Parathyroid adenoma (tissue), 2 donors: ENCODE data around the gene LRRFIP2.

Experiments used
- H2AFZ ChIP-seq: fragments of 300-600 bp; sonication (generic); one replicate; pipeline ENCODE4 v1.7.0; 2017; ENCODE audit warnings: antibody characterized with exemption, mild to moderate bottlenecking
- H3K27ac ChIP-seq: fragments of 300-600 bp; sonication (generic); one replicate; pipeline ENCODE4 v1.7.0; 2017
- H3K27me3 ChIP-seq: fragments of 300-600 bp; sonication (generic); one replicate; pipeline ENCODE4 v1.7.0; 2017; ENCODE audit warnings: low read length; ENCODE audit not compliant: control insufficient read depth, insufficient read depth
- H3K36me3 ChIP-seq: fragments of 300-600 bp; sonication (generic); one replicate; pipeline ENCODE4 v1.7.0; 2017; ENCODE audit warnings: low read length; ENCODE audit not compliant: control insufficient read depth, insufficient read depth
- H3K4me1 ChIP-seq: fragments of 300-600 bp; sonication (generic); one replicate; pipeline ENCODE4 v1.7.0; 2017; ENCODE audit warnings: control low read depth
- H3K4me2 ChIP-seq: fragments of 300-600 bp; sonication (generic); one replicate; pipeline ENCODE4 v1.7.0; 2017; ENCODE audit warnings: low read length
- H3K4me3 ChIP-seq: fragments of 300-600 bp; sonication (generic); one replicate; pipeline ENCODE4 v1.7.0; 2017; ENCODE audit warnings: low read depth, low read length
- H3K79me2 ChIP-seq: fragments of 300-600 bp; sonication (generic); one replicate; pipeline ENCODE4 v1.7.0; 2017; ENCODE audit warnings: control low read depth
- H3K9ac ChIP-seq: fragments of 300-600 bp; sonication (generic); one replicate; pipeline ENCODE4 v1.7.0; 2017; ENCODE audit warnings: mild to moderate bottlenecking
- H3K9me3 ChIP-seq: fragments of 300-600 bp; sonication (generic); one replicate; pipeline ENCODE4 v1.7.0; 2017; ENCODE audit warnings: low read length; ENCODE audit not compliant: control insufficient read depth
- CTCF ChIP-seq: fragments of 300-600 bp; sonication (generic); IDR thresholded peaks from one replicate; pipeline ENCODE4 v1.7.0; 2017; ENCODE audit warnings: antibody characterized with exemption, mild to moderate bottlenecking
- donor health status: primary hyperparathyroidism.

LRRFIP2 gene

GRCh38 chr3:37094636-37095035 lies 79.7 kb downstream of the LRRFIP2 start:
- TF ChIP-seq CTCF: no peak
- no peak overlapping the region for H3K4me3 ChIP-seq
- no peaks in the 10 kb centered on the region for H3K36me3 ChIP-seq
- H3K4me1 ChIP-seq: peaks cover 17% of the 10 kb centered on the region
- no peaks in the 10 kb centered on the region for H3K79me2 ChIP-seq
- no peaks in the 10 kb centered on the region for H3K27me3 ChIP-seq
- H3K27ac ChIP-seq: peak overlapping the region; percentile 70
- no peak overlapping the region for H2AFZ ChIP-seq
- H3K9ac ChIP-seq: no peak overlapping the region
- no peak overlapping the region for H3K4me2 ChIP-seq
- no peaks in the 10 kb centered on the region for H3K9me3 ChIP-seq

- Histone ChIP-seq H3K4me2 (no peak overlapping the region), H3K9ac (no peak overlapping the region), H3K4me3 (no peak overlapping the region), H2AFZ (no peak overlapping the region), H3K27me3 (no peaks in the 10 kb centered on the region), H3K4me1 (peaks cover 17% of the 10 kb centered on the region), H3K9me3 (no peaks in the 10 kb centered on the region), H3K79me2 (no peaks in the 10 kb centered on the region), H3K27ac (peak overlapping the region; percentile 70), H3K36me3 (no peaks in the 10 kb centered on the region)
- no peak for TF ChIP-seq CTCF
Measured at GRCh38 chr3:37093481-37093880, 80.9 kb downstream of the LRRFIP2 start.

- no peak for TF ChIP-seq CTCF
- H3K4me1 ChIP-seq: peaks cover 17% of the 10 kb centered on the region
- H3K27me3 ChIP-seq: no peaks in the 10 kb centered on the region
- H3K79me2 ChIP-seq: no peaks in the 10 kb centered on the region
- H3K4me2 ChIP-seq: no peak overlapping the region
- no peak overlapping the region for H3K9ac ChIP-seq
- H3K27ac ChIP-seq: no peak overlapping the region
- no peak overlapping the region for H2AFZ ChIP-seq
- H3K36me3 ChIP-seq: no peaks in the 10 kb centered on the region
- no peak overlapping the region for H3K4me3 ChIP-seq
- no peaks in the 10 kb centered on the region for H3K9me3 ChIP-seq
Measured at GRCh38 chr3:37092484-37092883, 81.9 kb downstream of the LRRFIP2 start.

GRCh38 chr3:37087870-37088269 lies 86.5 kb downstream of the LRRFIP2 start:
- Histone ChIP-seq H3K36me3 (no peaks in the 10 kb centered on the region), H3K4me3 (no peak overlapping the region), H3K4me1 (no peaks in the 10 kb centered on the region), H2AFZ (no peak overlapping the region), H3K9me3 (no peaks in the 10 kb centered on the region), H3K27me3 (no peaks in the 10 kb centered on the region), H3K9ac (no peak overlapping the region), H3K27ac (no peak overlapping the region), H3K79me2 (peaks cover 6% of the 10 kb centered on the region), H3K4me2 (no peak overlapping the region)
- no peak for TF ChIP-seq CTCF

GRCh38 chr3:37086918-37087317 lies 87.5 kb downstream of the LRRFIP2 start:
- Histone ChIP-seq H3K9ac (no peak overlapping the region), H3K27me3 (no peaks in the 10 kb centered on the region), H3K36me3 (no peaks in the 10 kb centered on the region), H2AFZ (no peak overlapping the region), H3K4me2 (no peak overlapping the region), H3K4me1 (peaks cover 1% of the 10 kb centered on the region), H3K4me3 (no peak overlapping the region), H3K9me3 (no peaks in the 10 kb centered on the region), H3K79me2 (peaks cover 6% of the 10 kb centered on the region), H3K27ac (no peak overlapping the region)
- no peak for TF ChIP-seq CTCF
